ENCODE measurements around the gene PRDM16. TPM values are rescaled to one million over a fixed set of nuclear protein-coding genes. Genes with fewer than 3 reads are reported as not detected.

PRDM16 gene
- total RNA-seq, 1 experiment from 2014 or later, result not detected

- no peak for DNase-seq (ENCODE audit: low read depth)
Observed at GRCh38 chr1:3032371-3033039, 36.5 kb upstream of the PRDM16 start.

GRCh38 chr1:3033040-3033789, 35.8 kb upstream of the PRDM16 start:
- no peak for DNase-seq (ENCODE audit: low read depth)

- DNase-seq (ENCODE audit: low read depth), result no peak
Observed at GRCh38 chr1:3033790-3034090, 35.3 kb upstream of the PRDM16 start.

- no peak for DNase-seq (ENCODE audit: low read depth)
Observed at GRCh38 chr1:3034162-3034561, 34.8 kb upstream of the PRDM16 start.

- DNase-seq (ENCODE audit: low read depth), result no peak
Observed at GRCh38 chr1:3034728-3035562, 34.1 kb upstream of the PRDM16 start.

- no peak for DNase-seq (ENCODE audit: low read depth)
Observed at GRCh38 chr1:3035563-3036446, 33.2 kb upstream of the PRDM16 start.

GRCh38 chr1:3036447-3037280, 32.3 kb upstream of the PRDM16 start:
- no peak for DNase-seq (ENCODE audit: low read depth)

- no peak for DNase-seq (ENCODE audit: low read depth)
Observed at GRCh38 chr1:3037281-3038040, 31.5 kb upstream of the PRDM16 start.

- no peak for DNase-seq (ENCODE audit: low read depth)
Observed at GRCh38 chr1:3038113-3038551, 30.9 kb upstream of the PRDM16 start.

GRCh38 chr1:3038571-3039181, 30.3 kb upstream of the PRDM16 start:
- no peak for DNase-seq (ENCODE audit: low read depth)

GRCh38 chr1:3040004-3040403, 29.0 kb upstream of the PRDM16 start:
- no peak for DNase-seq (ENCODE audit: low read depth)

- no peak for DNase-seq (ENCODE audit: low read depth)
Observed at GRCh38 chr1:3042481-3042880, 26.5 kb upstream of the PRDM16 start.

- DNase-seq (ENCODE audit: low read depth), result no peak
Observed at GRCh38 chr1:3049164-3049563, 19.8 kb upstream of the PRDM16 start.

GRCh38 chr1:3049905-3050304, 19.1 kb upstream of the PRDM16 start:
- no peak for DNase-seq (ENCODE audit: low read depth)

- no peak for DNase-seq (ENCODE audit: low read depth)
Observed at GRCh38 chr1:3050603-3051002, 18.4 kb upstream of the PRDM16 start.

- DNase-seq (ENCODE audit: low read depth), result no peak
Observed at GRCh38 chr1:3051270-3052268, 17.4 kb upstream of the PRDM16 start.

- no peak for DNase-seq (ENCODE audit: low read depth)
Observed at GRCh38 chr1:3052501-3052900, 16.5 kb upstream of the PRDM16 start.

- no peak for DNase-seq (ENCODE audit: low read depth)
Observed at GRCh38 chr1:3053366-3053980, 15.5 kb upstream of the PRDM16 start.

Data from RPMI7951 (cell line).